Suprapubic skin (tissue), 4 donors: ENCODE data around the gene VAMP7.

Experiments
- EP300 ChIP-seq: sonication (generic); formaldehyde crosslinking; IDR thresholded peaks from one replicate; pipeline ENCODE4 v1.6.1; 2017; ENCODE audit warnings: antibody characterized with exemption
- POLR2A ChIP-seq, 2 donors: fragments of 450-650 bp; IDR thresholded peaks; one replicate each; pipeline ENCODE4 v1.6.1; 2017; ENCODE audit warnings: antibody characterized with exemption in 2 of 2, mild to moderate bottlenecking in 2 of 2, moderate library complexity in 2 of 2
- POLR2AphosphoS5 ChIP-seq, 3 donors: sonication (generic); formaldehyde crosslinking; IDR thresholded peaks; one replicate each; pipeline ENCODE4 v1.6.1; 2017; ENCODE audit warnings: antibody characterized with exemption in 3 of 3
- TF ChIP-seq, protein P1 (sequence below), 2 donors: fragments of 200-600 bp in 1 of 2; fragments of 450-650 bp in 1 of 2; sonication (generic) in 1 of 2; IDR thresholded peaks; one replicate each; pipeline ENCODE4 v1.5.1; 2016 to 2019; ENCODE audit warnings: antibody characterized with exemption in 2 of 2, mild to moderate bottlenecking in 1 of 2, moderate library complexity in 1 of 2

DNA sequence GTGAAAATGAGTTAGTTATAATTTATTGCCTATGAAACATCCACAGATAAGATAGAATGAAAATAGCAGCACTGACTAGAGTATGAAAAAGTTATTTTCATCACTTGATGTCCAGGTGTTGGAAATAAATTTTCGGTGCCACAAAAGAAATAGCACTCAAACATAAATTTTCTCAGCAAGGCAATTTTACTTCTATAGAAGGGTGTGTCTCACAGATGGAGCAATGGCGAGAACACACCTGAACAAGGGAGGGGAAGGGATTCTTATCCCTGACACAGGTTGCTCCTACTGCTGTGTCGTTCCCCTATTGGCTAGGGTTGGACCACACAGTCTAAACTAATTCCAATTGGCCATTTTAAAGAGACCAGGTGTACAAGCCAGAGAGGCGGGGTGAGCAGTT lies 13.3 kb upstream of the VAMP7 start:
- TF ChIP-seq, protein P1, sequence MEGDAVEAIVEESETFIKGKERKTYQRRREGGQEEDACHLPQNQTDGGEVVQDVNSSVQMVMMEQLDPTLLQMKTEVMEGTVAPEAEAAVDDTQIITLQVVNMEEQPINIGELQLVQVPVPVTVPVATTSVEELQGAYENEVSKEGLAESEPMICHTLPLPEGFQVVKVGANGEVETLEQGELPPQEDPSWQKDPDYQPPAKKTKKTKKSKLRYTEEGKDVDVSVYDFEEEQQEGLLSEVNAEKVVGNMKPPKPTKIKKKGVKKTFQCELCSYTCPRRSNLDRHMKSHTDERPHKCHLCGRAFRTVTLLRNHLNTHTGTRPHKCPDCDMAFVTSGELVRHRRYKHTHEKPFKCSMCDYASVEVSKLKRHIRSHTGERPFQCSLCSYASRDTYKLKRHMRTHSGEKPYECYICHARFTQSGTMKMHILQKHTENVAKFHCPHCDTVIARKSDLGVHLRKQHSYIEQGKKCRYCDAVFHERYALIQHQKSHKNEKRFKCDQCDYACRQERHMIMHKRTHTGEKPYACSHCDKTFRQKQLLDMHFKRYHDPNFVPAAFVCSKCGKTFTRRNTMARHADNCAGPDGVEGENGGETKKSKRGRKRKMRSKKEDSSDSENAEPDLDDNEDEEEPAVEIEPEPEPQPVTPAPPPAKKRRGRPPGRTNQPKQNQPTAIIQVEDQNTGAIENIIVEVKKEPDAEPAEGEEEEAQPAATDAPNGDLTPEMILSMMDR (IDR thresholded peaks at IDR 0.05): no peak
- TF ChIP-seq POLR2A (IDR thresholded peaks at IDR 0.05): no peak
- TF ChIP-seq EP300: no peak
- TF ChIP-seq POLR2AphosphoS5 (IDR thresholded peaks at IDR 0.05): no peak
